Central memory CD4-positive, alpha-beta T cell (primary cell): ENCODE data around the gene ARMC8.
"Not testable (repeated sequence)": the region's sequence is repeated elsewhere in the genome, so short reads cannot be mapped to it uniquely, and the experiment has no call there.

Experiments
- DNase-seq: peaks from one replicate; pipeline ENCODE4 v3.0.0; 2022
- total RNA-seq, 3 experiments: gene quantifications; one replicate each; lab custom pipeline; 2026; lab: John Stamatoyannopoulos, UW

Gene ARMC8, protein sequence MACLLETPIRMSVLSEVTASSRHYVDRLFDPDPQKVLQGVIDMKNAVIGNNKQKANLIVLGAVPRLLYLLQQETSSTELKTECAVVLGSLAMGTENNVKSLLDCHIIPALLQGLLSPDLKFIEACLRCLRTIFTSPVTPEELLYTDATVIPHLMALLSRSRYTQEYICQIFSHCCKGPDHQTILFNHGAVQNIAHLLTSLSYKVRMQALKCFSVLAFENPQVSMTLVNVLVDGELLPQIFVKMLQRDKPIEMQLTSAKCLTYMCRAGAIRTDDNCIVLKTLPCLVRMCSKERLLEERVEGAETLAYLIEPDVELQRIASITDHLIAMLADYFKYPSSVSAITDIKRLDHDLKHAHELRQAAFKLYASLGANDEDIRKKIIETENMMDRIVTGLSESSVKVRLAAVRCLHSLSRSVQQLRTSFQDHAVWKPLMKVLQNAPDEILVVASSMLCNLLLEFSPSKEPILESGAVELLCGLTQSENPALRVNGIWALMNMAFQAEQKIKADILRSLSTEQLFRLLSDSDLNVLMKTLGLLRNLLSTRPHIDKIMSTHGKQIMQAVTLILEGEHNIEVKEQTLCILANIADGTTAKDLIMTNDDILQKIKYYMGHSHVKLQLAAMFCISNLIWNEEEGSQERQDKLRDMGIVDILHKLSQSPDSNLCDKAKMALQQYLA
- total RNA-seq = 82.2 to 88.9 (median 85.9) reads per million in 3 experiments

DNA sequence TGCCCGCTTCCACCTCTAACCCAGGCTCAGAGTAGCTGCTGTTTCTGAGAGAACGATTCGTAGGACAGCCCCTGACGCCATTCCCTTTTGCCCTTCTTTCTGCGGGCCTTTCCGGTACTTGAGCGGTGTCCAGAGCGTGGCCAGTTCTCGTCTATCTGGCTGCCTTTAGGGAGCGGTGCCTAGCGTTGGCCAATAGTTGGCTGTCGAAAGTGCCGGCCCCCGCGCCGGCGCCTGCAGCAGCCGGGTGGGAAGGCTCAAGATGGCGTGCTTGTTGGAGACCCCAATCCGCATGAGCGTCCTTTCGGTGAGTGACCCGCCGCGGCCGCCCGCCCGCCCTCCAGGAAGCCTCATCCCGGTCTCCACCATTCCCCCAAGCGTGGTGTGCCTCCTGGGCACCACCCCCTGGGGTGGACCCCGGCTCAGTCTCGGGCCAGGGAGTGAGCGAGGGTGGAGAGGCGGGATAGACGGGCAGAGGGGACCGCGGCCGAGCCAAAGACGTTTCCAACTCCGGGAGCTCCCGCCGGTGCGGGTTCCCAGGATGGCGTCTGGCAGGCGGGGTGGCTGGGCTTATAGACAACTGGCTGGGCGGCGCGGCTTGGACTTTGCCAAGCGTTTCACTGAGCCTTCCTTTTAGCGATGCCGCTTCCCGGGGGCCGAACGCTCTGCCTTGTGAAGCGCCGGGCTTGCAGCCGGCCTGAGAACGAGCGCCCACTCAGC, at the start of gene ARMC8:
Gene ARMC8 (plus strand): TSS at position 6 of the 717 bp plus-strand sequence. CDS start 254 bp downstream, at position 260.
- DNase-seq = no peak

DNA sequence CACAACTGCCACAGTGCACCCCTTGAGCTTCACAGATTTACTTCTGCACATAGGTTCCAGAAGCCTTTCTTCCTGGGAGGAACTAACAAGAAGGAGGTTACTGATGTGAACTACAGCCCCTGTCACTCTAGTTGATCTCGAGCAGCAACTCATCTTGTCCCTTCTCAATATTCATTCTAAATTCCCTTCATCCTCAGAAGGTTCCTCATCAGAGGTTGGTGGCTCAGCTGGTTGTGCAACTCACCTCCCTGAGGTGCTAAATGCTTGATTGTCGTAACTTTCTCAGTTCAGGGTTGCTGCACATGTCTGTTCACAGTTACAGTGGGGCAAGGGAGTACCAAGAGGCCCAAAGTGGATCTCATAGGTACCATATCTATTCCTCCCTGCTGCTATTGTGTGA, 49.2 kb upstream of the ARMC8 start:
- DNase-seq = no peak

DNA sequence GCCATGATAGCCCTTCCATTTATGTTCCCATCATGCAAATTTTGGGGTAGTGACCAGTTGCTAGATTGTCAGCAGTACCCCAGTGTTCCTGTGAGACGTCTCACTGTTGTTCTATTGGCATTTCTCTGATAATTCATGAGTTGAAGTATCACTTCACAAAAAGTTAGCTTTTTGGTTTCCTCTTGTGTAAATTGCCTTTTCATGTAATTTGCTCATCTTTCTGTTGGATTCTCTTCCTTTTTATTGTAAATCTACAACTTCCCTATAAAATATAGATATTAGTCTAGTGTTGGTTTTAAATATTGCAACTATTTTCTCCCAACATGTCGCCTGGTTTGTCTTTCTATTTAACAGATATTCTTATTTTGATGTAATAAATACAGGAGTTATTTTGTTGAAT, 47.4 kb upstream of the ARMC8 start:
- DNase-seq = no peak

DNA sequence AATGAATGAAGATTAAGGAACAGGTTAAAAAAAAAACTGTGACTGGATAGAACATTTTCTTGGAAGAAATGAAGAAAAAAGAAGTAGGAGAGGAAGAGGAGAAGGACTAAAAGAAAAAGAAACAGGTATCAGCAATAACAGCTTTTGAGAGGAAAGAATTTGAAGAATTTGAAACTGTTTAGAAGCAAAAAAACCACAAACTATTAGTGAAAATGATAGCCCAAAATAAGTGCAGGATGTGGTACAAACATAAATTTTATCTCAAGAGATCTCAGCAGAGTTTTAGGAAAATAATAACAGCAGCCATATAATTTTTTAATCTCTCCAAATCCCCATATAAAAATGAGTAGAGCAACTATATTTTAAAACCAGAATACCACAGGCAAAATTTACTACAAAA, 46.2 kb upstream of the ARMC8 start:
- DNase-seq = no peak

DNA sequence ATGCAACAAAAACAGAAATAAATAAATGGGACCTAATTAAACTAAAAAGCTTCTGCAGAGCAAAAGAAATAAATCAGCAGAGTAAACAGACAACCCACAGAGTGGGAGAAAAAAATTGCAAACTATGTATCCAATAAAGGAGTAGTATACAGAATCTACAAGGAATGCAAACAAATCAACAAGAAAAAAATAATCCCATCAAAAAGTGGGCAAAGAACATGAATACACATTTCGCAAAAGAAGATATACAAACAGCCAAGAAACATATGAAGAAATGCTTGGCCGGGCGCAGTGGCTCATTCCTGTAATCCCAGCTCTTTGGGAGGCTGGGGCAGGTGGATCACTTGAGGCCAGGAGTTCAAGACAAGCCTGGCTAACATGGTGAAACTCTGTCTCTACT, 44.9 kb upstream of the ARMC8 start:
- DNase-seq = not testable (repeated sequence)

DNA sequence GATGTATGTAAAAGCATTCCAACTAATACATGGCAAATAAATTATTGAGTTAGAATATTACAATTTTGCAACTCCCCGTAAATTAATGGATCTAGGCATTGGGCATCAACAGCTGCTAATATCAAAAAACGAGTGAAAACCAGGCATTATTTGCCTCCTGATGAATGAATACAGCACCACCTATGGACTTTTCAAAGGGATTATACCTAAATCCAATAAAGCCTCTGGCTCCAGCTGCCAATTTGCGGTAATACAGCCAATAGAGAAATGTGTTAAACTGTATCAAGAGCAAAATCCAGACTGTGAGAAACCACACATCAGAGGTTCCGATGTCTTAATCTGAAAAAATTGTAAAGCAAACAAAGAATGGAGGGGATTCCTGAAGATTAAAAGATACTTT, 38.6 kb upstream of the ARMC8 start:
- DNase-seq = no peak

DNA sequence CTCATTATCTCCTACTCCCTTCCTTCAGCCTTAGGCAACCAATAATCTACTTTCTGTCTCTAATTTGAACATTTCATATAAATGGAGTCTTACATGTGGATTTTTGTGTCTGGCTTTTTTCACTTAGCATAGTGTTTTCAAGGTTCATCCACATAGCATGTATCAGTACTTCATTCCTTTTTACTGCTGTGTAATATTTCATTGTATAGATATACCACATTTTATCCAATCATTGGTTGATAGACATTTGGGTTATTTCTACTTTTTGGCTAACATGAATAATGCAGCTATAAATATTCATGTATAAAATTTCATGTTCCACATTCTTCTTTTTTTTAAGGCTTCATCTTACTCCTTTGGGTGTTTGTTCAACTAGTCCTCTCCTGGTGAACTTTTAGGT, 32.6 kb upstream of the ARMC8 start:
- DNase-seq = no peak

DNA sequence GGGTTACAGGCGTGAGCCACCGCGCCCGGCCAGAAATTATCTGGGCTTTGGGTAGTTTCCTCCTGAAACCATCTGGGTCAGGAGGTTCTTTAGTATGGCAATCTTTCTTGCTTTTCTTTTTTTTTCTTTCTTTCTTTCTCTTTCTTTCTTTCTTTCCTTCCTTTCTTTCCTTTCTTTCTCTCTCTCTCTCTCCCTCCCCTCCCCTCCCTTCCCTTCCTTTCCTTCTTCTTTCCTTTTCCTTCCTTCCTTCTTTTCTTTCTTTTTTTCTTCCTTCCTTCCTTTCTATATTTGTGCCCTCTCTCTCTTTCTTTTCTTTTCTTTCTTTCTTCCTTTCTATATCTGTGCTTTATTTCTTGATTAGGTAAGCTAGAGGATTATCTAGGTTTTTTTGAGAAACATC, 29.4 kb upstream of the ARMC8 start:
- DNase-seq = no peak

DNA sequence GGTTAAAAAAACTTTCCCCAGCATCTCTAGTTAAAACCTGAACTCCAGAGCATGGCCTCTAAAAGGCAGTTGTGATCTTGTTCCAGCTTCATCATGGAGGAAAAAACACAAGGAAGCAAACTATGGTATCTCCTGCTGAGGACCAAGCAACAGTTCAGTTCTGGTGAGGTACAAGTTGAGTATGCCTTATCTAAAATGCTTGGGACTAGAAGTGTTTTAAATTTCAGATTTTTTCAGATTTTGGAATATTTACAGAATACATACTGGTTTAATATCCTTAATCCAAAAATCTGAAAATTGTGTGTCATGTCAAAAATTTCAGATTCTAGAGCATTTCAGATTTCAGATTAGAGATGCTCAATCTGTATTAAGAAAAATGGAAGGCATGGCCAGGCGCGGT, 22.0 kb upstream of the ARMC8 start:
- no peak for DNase-seq

DNA sequence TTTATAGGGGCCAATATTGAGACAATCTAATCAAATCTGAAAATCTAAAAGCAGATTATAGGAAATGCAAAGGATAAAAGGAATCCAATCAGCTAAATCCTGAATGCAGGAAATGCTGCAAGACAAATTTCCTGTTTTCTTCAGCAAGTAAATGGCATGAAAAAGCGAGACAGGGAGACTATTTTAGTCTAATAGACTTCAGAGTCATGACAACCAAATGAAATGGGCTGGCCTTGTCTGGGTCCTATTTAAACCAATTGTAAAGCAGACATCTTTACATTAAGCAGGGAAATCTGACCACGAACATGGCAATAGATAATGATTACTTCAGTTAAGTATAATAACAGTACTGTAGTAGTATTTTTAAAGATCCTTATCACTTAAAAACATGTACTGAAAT, 14.5 kb upstream of the ARMC8 start:
- no peak for DNase-seq

DNA sequence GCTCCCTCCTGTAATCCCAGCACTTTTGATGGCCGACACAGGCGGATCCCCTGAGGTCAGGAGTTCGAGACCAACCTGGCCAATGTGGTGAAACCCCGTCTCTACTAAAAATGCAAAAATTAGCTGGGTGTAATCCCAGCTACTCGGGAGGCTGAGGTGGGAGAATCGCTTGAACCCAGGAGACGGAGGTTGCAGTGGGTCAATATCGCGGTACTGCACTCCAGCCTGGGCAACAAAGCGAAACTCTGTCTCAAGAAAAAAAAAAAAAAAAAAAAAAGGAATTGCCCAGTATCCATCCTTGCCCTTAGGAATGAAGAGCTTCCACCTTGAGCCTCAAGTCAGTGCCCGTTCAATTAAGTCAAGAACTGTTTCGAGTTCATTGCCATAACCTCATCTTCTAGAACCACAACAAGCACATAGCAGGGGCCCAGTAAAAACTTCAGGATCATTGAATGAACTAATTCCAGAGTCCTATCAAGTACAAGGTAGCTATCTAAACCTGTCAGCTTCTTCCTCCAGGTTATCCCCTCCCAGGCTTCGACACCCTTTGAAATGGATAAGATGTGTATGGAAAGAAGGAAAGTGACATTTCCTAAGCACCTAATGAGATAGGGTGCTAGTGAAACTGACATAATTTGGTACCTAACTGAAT, 13.2 kb upstream of the ARMC8 start:
- DNase-seq = no peak

DNA sequence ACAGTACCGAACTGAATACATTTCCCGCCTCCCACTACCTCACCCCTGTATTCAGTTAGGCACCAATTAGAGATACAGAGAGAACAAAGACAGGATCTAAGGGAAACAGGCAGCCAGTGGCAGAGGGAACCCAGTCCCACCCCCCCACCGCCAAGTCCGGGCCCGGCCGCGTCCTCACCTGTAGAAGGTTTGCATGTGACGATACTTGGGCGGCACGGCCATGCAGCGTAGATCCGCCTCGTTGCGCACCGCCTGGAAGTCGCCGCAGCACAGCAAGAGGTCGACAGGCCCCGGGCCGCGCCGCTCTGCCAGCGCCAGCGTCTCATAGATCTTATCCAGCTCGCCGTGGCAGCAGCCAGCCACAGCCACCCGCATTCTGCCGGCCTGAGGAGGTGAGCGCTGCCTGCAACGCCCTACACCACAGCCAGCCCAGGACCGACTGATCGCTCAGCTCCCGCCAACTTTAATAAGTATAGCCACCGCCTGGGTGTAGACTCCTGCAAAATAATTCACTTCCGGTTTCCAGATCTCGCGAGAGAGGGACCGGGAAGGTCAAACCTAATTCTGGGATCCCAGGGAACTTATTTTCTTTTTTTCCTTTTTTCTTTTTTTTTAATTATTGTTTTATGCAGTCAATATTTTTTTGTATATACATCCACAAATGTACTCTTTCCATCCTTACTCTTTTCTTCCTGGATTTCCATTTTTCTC, 12.5 kb upstream of the ARMC8 start, which contains the start of gene DBR1:
Gene DBR1 (minus strand): TSS at position 501 of the 711 bp plus-strand sequence. CDS start 126 bp downstream, at position 375.
- peak; percentile 78 for DNase-seq

DNA sequence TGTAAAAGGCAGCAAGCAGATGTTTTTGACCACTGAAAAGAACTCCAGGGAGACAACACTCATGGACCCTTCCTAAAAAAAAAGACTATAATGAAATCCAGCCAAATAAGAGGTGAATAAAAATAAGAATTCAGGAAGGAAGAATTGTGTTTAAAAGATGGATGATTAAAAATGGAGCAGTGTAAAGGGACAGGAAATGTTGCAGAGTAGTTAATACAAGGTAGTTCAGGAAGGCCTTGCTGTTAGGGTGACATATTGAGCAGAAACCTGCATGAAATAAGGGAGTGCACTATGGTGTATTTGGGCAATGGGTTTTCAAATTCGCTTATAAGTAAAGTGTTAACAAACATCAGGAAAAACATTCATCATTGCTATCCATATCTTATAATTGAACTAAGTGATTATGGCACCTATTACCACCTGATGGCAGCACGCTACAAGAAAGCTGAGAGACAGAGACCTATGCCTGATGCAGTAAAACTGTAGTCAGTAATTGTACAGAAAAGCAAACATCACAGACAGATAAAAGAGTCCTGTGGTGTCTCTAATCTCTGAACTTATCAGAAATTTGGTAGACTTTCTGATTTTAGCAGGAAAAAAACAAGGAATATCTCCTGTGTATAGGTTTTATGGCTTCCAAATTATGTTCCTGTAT, 6.6 kb upstream of the ARMC8 start:
- peak; percentile 16 for DNase-seq

DNA sequence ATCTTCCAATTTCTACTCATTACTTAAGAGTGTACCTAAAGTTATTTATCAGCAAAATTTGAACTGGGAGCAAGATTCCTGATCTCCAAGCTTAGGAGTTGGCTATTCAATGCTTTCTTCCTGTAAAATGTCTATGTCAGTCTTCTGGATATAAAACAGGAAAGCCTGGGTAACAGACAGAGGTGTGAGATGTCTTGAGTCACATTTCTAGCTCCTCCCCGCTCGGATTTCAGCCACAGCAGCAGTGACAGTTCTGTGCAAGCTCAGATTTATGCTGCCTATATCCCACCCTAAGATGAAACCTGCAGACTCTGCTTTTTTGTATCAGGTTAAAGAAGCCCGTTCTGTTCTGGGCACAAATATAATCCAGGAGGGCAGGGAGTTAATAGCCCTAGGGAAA, 2.1 kb upstream of the ARMC8 start:
- no peak for DNase-seq

DNA sequence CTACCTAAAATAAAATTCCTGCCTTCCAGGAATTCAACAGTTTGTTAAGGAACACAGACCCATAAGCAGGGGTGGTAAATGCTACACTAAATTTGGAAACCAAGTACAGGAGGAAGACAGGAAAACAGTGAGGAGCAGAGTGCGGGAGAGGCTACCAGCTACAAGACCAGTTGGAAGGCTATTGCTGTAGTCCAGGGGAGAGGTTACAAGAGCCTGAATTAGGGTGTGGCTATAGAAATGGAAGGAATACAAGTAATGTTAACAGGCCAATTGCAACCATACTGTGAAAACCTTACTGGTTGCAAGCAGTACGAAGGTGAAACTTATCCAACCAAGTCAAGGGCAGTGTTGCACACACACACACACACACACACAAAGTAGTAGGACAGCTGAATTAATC, 880 bp upstream of the ARMC8 start:
- DNase-seq = no peak

DNA sequence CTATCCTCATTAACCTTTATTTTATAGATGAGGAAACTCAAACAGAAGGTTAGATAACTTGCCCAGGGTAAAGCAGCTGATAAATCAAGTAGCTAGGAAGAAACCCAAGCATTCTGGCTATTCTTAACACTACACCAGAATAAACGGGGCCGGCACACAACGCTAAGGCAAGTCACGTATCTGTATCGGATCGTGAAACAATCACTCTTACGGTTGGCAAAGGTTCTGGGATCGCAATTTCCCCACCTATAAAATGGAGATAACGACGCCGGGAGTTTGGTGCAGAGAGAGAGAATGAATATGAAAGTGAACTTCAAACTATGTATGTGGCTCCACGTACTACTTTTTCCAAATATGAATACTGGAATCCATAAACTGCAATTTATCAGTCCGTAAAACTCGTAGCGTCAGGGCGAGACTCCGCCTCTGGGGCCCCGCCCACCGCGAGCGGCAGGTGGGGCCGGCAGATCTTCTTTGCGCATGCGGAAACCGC, 252 bp upstream of the ARMC8 start:
- peak; percentile 87 for DNase-seq

DNA sequence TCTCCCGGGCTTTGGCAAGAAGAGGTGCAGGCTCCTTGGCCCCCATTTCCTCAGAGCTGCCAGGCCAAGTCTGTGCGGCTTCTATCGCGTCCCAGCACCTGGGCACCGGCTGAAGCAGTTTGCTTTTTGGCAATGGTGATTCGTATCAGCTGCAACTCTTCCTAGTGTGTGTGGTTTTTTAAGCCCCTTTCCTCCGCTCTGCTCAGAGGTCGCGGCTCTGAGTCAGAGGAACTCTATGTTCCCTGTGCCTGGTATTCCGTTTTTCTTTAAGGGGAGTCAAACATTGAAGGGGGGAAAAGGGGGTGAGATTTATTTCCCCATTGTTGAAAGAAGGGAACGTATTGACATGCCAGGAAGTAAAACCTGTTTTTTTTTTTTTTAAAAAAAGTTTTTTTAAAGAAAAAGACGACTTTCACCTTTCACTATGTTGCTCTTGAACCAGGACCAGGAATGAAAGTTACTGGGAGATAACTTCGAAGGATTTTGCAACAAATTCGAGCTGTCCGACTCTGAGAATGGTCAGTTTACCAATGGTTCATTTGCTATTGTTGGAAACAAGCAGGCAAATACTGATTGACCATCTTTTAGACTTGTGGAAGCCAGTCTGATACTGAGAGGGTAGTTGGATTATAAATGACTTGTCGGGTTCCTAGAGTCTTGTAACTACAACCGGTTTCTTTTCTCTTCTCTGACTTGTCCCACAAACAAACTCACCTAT, 1.1 kb downstream of the ARMC8 start:
- peak; percentile 39 for DNase-seq

DNA sequence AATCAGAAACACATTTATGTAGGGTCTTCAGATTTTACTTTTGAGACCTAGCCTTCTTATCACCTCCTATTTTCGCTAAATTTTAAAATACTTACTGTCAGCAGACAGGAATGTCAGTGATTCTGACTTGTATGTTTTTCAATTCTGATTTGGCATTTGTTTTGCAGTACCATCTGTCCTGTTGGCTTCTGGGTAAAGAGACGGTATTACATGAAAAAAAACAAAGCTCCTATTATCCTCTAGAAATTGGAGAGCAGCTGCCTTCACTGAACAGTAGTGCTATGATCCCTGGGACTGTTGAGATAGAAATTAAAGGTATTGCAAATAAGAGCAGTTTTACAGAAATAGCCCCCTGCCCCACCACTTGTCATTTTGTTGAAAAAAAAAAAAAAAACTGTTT, 8.4 kb downstream of the ARMC8 start:
- DNase-seq = no peak

DNA sequence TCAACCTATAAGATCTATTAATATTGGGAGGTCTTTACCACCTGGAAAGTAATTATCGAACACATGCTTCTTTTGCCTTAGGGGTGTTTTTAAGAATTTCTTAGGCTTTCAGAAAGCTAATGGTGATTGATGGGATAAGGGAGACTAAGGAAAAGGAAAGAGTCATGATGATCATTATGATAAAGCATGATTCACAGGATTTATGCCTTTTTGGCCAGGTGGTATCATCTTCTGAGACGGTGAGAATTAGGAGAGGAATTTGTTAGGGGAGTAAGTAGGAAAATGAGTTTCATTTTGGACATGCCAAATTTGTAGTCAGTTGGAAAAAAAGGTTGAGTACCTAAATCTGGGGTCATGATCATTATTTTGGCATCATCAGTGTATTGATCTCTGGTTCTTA, 8.9 kb downstream of the ARMC8 start:
- no peak for DNase-seq

DNA sequence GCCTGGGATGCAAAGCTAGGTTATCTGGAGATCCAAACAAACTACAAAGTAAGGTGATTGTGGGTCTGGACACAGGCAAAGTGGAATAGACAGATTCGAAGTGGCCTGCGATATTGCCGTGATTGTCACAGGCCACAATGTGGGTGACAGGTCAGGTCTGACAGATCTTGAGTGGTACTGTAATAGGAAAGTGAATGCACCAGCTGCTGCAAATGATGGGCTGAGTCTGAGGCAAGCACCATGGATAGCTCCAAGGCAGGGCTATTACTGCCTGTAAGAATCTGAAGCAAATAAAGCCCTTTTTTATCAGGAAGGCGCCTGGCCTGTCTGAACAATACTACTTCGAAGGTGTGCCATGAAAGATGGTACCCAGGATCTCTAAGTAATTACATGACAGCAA, 10.0 kb downstream of the ARMC8 start:
- no peak for DNase-seq

DNA sequence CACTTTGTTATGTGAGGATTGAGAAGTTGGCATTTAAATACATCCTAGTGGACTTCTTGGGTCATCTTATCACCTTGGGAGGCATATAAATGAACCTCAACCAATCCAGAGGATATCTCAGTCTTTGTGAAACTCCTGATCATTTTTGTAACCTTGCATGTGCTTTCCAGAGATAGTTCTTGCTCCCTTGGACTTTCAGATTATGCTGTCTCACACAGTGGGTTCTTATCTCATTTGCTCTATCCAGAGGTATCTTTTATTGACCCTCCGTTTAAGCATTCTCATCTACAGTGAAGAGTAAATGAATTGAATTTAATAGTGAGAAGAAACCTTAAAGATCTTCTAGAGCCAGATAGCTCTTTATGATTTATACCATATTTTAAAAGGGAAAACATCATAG, 10.4 kb downstream of the ARMC8 start:
- DNase-seq = no peak
